Large intestine (tissue), 3 donors: Measurements from ENCODE around the gene PCDHA13. TPM values are rescaled to one million over a fixed set of nuclear protein-coding genes. Genes with fewer than 3 reads are reported as not detected.
"Not testable (repeated sequence)": the region's sequence is repeated elsewhere in the genome, so short reads cannot be mapped to it uniquely, and the experiment has no call there.

Experiments used
- DNase-seq, 2 donors: peaks; one replicate each; pipeline versions ENCODE4 v3.0.0 to v3.0.0-alpha.2; 2013
- H3K27ac ChIP-seq: one replicate; pipeline ENCODE4 v1.5.1; 2013; ENCODE audit warnings: low read length
- H3K27me3 ChIP-seq: 2 replicates; pipeline ENCODE4 v1.6.1; 2013; ENCODE audit warnings: low read length; ENCODE audit not compliant: control insufficient read depth, insufficient read depth
- H3K36me3 ChIP-seq: 2 replicates; pipeline ENCODE4 v1.6.1; 2013; ENCODE audit warnings: low read length; ENCODE audit not compliant: control insufficient read depth, insufficient read depth
- H3K4me1 ChIP-seq: one replicate; pipeline ENCODE4 v1.6.1; 2013; ENCODE audit warnings: low read length; ENCODE audit not compliant: control insufficient read depth, insufficient read depth
- H3K4me3 ChIP-seq: one replicate; pipeline ENCODE4 v1.5.1; 2013; ENCODE audit warnings: low read length
- H3K9me3 ChIP-seq: one replicate; pipeline ENCODE4 v1.6.1; 2013; ENCODE audit warnings: mild to moderate bottlenecking, low read depth, low read length, moderate library complexity; ENCODE audit not compliant: control insufficient read depth
- WGBS: methylation state at CpG from one replicate; pipeline ENCODE4 v1.1.5; 2013; ENCODE audit warnings: low lambda C conversion rate; ENCODE audit not compliant: insufficient coverage; 5-methylcytosine and 5-hydroxymethylcytosine counted together
- polyA plus RNA-seq: library from polyadenylated mRNA; unstranded; fragments of 120-200 nt; gene quantifications from one replicate; pipeline ENCODE4 v1.2.1, GENCODE V29; 2013

PCDHA13 gene
- polyA plus RNA-seq, 1 donor, result 0.72 TPM

- Histone ChIP-seq H3K4me1 (no peaks in the 10 kb centered on the region), H3K27me3 (peaks cover 13% of the 10 kb centered on the region), H3K4me3 (no peak within 1 kb of the TSS), H3K9me3 (peaks cover 37% of the 10 kb centered on the region), H3K36me3 (no peaks in the 10 kb centered on the region), H3K27ac (no peak within 1 kb of the TSS)
- DNase-seq, result no peak
- WGBS, result 33% methylated on average over 6 of the region's 47 CpGs
These were observed 6.5 kb upstream of the PCDHA13 start, which contains the start of gene PCDHA12 for GRCh38 chr5:140875085-140876065. Gene PCDHA12 (plus strand): TSS chr5:140875308. CDS start chr5:140875473, 165 bp downstream.

GRCh38 chr5:140876541-140877261 lies 5.2 kb upstream of the PCDHA13 start:
- not testable (repeated sequence) for H3K36me3 ChIP-seq, H3K4me3 ChIP-seq, DNase-seq, H3K4me1 ChIP-seq, H3K27me3 ChIP-seq, H3K27ac ChIP-seq
- WGBS, result no CpG with 5 or more reads among the region's 80 CpGs
- peaks cover 30% of the 10 kb centered on the region for H3K9me3 ChIP-seq

GRCh38 chr5:140877262-140877581 lies 4.7 kb upstream of the PCDHA13 start:
- WGBS, result no CpG with 5 or more reads among the region's 37 CpGs
- peaks cover 33% of the 10 kb centered on the region for H3K9me3 ChIP-seq

DNA sequence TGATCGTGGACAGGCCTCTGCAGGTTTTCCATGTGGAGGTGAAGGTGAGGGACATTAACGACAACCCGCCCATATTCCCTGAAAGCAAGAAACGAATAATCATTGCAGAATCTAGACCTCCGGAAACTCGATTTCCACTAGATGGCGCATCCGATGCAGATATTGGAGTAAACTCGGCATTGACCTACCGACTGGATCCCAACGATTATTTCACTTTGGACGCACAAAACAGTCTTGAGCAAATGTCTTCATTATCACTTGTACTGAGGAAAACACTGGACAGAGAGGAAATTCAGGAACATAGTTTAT lies 621 bp downstream of the PCDHA13 start:
- H3K4me1 ChIP-seq, result no peaks in the 10 kb centered on the region
- H3K4me3 ChIP-seq, result no peak overlapping the region
- H3K36me3 ChIP-seq, result no peaks in the 10 kb centered on the region
- 38% methylated on average over 4 of the region's 12 CpGs for WGBS
- peaks cover 8% of the 10 kb centered on the region for H3K27me3 ChIP-seq
- no peak for DNase-seq
- peaks cover 30% of the 10 kb centered on the region for H3K9me3 ChIP-seq
- H3K27ac ChIP-seq, result no peak overlapping the region

More at GRCh38 chr5:140877262-140877581, 4.7 kb upstream of the PCDHA13 start:
- Histone ChIP-seq H3K27ac (no peak overlapping the region), H3K36me3 (no peaks in the 10 kb centered on the region), H3K27me3 (peaks cover 10% of the 10 kb centered on the region), H3K4me3 (no peak overlapping the region), H3K4me1 (no peaks in the 10 kb centered on the region)
- DNase-seq, result no peak

- Histone ChIP-seq H3K27ac (no peak overlapping the region), H3K36me3 (no peaks in the 10 kb centered on the region), H3K4me1 (no peaks in the 10 kb centered on the region), H3K27me3 (peaks cover 8% of the 10 kb centered on the region), H3K9me3 (peaks cover 24% of the 10 kb centered on the region), H3K4me3 (no peak overlapping the region)
- no peak for DNase-seq
- WGBS, result no CpG with 5 or more reads among the region's 41 CpGs
These were observed 1.4 kb downstream of the PCDHA13 start for GRCh38 chr5:140883373-140883772.

GRCh38 chr5:140883927-140884697 lies 2.2 kb downstream of the PCDHA13 start:
- no peak overlapping the region for H3K4me3 ChIP-seq
- H3K9me3 ChIP-seq, result peaks cover 24% of the 10 kb centered on the region
- H3K36me3 ChIP-seq, result no peaks in the 10 kb centered on the region
- no peak overlapping the region for H3K27ac ChIP-seq
- H3K4me1 ChIP-seq, result no peaks in the 10 kb centered on the region
- WGBS, result no CpG with 5 or more reads among the region's 79 CpGs
- DNase-seq, result no peak
- H3K27me3 ChIP-seq, result peaks cover 8% of the 10 kb centered on the region

GRCh38 chr5:140916325-140916724 lies 34.4 kb downstream of the PCDHA13 start:
- DNase-seq, result no peak
- no peak overlapping the region for H3K27ac ChIP-seq
- no peak overlapping the region for H3K4me3 ChIP-seq
- no peaks in the 10 kb centered on the region for H3K36me3 ChIP-seq
- no CpG with 5 or more reads among the region's 1 CpG for WGBS
- no peaks in the 10 kb centered on the region for H3K27me3 ChIP-seq
- no peaks in the 10 kb centered on the region for H3K4me1 ChIP-seq
- peaks cover 5% of the 10 kb centered on the region for H3K9me3 ChIP-seq

DNA sequence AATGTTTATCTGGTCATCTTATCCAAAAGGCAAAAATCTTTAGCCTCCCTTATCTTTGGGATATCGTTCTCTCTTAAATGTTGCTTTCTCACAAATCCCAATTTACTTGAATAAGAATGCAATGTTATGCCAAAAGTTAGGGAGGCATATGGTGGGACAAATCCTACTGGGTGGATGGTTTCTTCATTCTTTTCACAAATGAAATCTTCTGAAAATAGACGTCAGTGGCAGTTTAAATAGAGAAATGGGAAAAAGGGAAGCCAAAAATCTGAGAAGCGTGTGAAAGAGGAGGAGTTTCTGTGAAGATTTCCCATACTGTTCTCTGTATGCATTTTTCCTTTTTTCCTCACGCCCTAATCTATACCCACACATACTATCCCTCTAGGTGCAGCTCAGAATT lies 41.7 kb downstream of the PCDHA13 start:
- no peak for DNase-seq
- no peaks in the 10 kb centered on the region for H3K36me3 ChIP-seq
- H3K4me3 ChIP-seq, result no peak overlapping the region
- H3K4me1 ChIP-seq, result no peaks in the 10 kb centered on the region
- 77% methylated on average over 3 of the region's 4 CpGs for WGBS
- H3K27ac ChIP-seq, result no peak overlapping the region
- H3K9me3 ChIP-seq, result peaks cover 16% of the 10 kb centered on the region
- H3K27me3 ChIP-seq, result peaks cover 36% of the 10 kb centered on the region

DNA sequence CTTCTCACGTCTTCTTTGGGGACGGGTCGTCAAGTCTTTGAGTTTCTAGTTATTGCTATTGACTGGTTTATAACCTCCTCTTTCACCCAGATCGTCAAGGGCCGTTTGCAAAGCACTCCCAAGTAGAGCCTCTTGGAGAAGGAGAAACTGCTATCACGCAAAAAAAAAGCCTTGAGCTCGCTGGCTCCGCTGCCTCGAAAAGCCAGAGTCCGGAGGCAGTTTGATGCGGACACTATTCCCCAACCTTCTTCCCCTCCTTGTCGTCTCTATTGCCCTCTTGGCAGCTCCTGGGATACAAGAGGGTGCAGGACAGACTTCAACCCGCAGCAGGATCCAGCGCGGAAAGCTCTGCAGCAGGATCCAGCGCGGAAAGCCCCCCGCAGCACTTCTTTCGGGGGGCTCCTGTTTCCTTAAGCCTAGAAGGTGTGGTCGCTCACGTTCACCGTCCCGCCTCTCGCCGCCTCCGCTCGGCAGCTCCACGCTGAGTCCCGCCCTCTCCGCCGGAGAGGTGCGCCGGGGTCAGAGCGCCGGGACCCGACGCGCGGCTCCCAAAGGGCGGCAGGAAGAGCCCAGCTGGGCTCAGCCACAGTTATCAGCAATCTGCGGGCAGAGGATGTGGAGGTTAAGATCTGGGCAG lies 44.0 kb downstream of the PCDHA13 start, which contains the start of gene PCDHAC1:
Gene PCDHAC1, plus strand, starts transcription at position 494 of the 637 bp plus-strand sequence. CDS start 594 bp downstream, outside the sequence.
- H3K9me3 ChIP-seq, result peaks cover 16% of the 10 kb centered on the region
- no peak within 1 kb of the TSS for H3K27ac ChIP-seq
- H3K27me3 ChIP-seq, result peaks cover 42% of the 10 kb centered on the region
- no peaks in the 10 kb centered on the region for H3K4me1 ChIP-seq
- peak in 1 of 2 donors; percentile 26 for DNase-seq
- H3K36me3 ChIP-seq, result no peaks in the 10 kb centered on the region
- H3K4me3 ChIP-seq, result peak within 1 kb of the TSS; percentile 23
- WGBS, result no CpG with 5 or more reads among the region's 41 CpGs
